Astrocyte of the spinal cord (primary cell): ENCODE measurements around the gene NOP10.
"Not testable (repeated sequence)": the region's sequence is repeated elsewhere in the genome, so short reads cannot be mapped to it uniquely, and the experiment has no call there.

Source experiments
- DNase-seq: peaks from one replicate; pipeline ENCODE4 v3.0.0; 2011; ENCODE audit warnings: low read depth, low spot score
- H3K4me3 ChIP-seq: 2 replicates; pipeline ENCODE4 v1.5.1; 2011; ENCODE audit warnings: low read depth, mild to moderate bottlenecking, low read length, moderate library complexity
- CTCF ChIP-seq: IDR thresholded peaks from 2 replicates; pipeline ENCODE4 v1.5.1; 2012; ENCODE audit warnings: low read depth, mild to moderate bottlenecking, low read length, inconsistent platforms
- in situ Hi-C: cut with HindIII; loops from 2 replicates; pipeline ENCODE4 v1.10.0; 2017; ENCODE audit warnings: low sequenced_read_pairs

The NOP10 gene

GRCh38 chr15:34348735-34349300 is 5.9 kb upstream of the NOP10 start:
- H3K4me3 ChIP-seq = no peak overlapping the region
- TF ChIP-seq CTCF = no peak
- in situ Hi-C loops = no loop called here
- no peak for DNase-seq

- in situ Hi-C loops = no loop called here
- no peak for DNase-seq
- H3K4me3 ChIP-seq = no peak overlapping the region
- TF ChIP-seq CTCF = no peak
These were observed 5.2 kb upstream of the NOP10 start for GRCh38 chr15:34347951-34348638.

- in situ Hi-C loops, DNase-seq: not testable (repeated sequence)
- H3K4me3 ChIP-seq = peak overlapping the region; percentile 90
These were observed 661 bp downstream of the NOP10 start for GRCh38 chr15:34342213-34342736.

GRCh38 chr15:34341381-34342212 is 1.3 kb downstream of the NOP10 start:
- peak overlapping the region; percentile 90 for H3K4me3 ChIP-seq
- no peak for DNase-seq
- in situ Hi-C loops = no loop called here
- no peak for TF ChIP-seq CTCF

GRCh38 chr15:34339946-34340345 is 3.0 kb downstream of the NOP10 start:
- no peak overlapping the region for H3K4me3 ChIP-seq
- DNase-seq = no peak
- no peak for TF ChIP-seq CTCF
- in situ Hi-C loops = no loop called here

- no peak for TF ChIP-seq CTCF
- no peak for DNase-seq
- peak overlapping the region; percentile 93 for H3K4me3 ChIP-seq
- in situ Hi-C loops = no loop called here
These were observed 4.6 kb downstream of the NOP10 start for GRCh38 chr15:34338347-34338746.
